SK-N-MC (cell line): ENCODE results near the gene TBC1D30.

Experiments used
- EZH2 ChIP-seq: fragments of 200-600 bp; sonication (generic); IDR thresholded peaks from one replicate; pipeline ENCODE4 v1.6.1; 2017; ENCODE audit warnings: antibody characterized with exemption
- POLR2AphosphoS5 ChIP-seq: IDR thresholded peaks from 2 replicates; pipeline ENCODE4 v1.6.1; 2012; ENCODE audit warnings: mild to moderate bottlenecking, low read depth, low read length, borderline replicate concordance

GRCh38 chr12:64875186-64875585 lies 50.7 kb downstream of the TBC1D30 start:
- no peak for TF ChIP-seq POLR2AphosphoS5
- TF ChIP-seq EZH2 = no peak
